GM12865 (cell line): Measurements from ENCODE around the gene TMEM161A.

ENCODE experiments used
- DNase-seq: peaks from one replicate; pipeline ENCODE4 v3.0.0; 2010; ENCODE audit warnings: low read depth
- H3K4me3 ChIP-seq: 2 replicates; pipeline ENCODE4 v1.5.1; 2011; ENCODE audit warnings: mild to moderate bottlenecking, low read depth, low read length, control low read depth
- TF ChIP-seq, protein P1 (sequence below): IDR thresholded peaks from 2 replicates; pipeline ENCODE4 v1.5.1; 2011; ENCODE audit warnings: low read length, control low read depth, low read depth, inconsistent platforms; ENCODE audit not compliant: insufficient read depth; ENCODE audit errors: missing control alignments

Gene TMEM161A

DNA sequence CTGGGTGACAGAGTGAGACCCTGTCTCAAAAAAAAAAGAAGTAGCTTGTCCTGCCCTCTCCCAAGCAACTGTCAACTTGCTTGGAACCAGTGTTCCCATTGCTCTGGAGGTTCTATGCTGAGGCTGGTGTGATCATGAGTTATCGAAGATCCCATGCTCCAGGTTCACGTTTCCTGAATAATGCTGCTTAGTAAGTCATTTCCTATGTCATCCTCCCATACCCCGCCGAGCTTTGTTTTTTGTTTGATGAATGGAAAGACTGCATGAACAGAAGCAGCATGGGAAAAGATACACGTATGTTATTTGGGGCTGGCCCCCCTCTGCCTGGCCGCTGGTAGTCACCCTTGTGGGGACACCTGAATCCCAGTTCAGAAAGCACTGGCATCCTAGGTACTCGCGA is 63.2 kb downstream of the TMEM161A start:
- no peak overlapping the region for H3K4me3 ChIP-seq
- TF ChIP-seq, protein P1, sequence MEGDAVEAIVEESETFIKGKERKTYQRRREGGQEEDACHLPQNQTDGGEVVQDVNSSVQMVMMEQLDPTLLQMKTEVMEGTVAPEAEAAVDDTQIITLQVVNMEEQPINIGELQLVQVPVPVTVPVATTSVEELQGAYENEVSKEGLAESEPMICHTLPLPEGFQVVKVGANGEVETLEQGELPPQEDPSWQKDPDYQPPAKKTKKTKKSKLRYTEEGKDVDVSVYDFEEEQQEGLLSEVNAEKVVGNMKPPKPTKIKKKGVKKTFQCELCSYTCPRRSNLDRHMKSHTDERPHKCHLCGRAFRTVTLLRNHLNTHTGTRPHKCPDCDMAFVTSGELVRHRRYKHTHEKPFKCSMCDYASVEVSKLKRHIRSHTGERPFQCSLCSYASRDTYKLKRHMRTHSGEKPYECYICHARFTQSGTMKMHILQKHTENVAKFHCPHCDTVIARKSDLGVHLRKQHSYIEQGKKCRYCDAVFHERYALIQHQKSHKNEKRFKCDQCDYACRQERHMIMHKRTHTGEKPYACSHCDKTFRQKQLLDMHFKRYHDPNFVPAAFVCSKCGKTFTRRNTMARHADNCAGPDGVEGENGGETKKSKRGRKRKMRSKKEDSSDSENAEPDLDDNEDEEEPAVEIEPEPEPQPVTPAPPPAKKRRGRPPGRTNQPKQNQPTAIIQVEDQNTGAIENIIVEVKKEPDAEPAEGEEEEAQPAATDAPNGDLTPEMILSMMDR = no peak
- no peak for DNase-seq

DNA sequence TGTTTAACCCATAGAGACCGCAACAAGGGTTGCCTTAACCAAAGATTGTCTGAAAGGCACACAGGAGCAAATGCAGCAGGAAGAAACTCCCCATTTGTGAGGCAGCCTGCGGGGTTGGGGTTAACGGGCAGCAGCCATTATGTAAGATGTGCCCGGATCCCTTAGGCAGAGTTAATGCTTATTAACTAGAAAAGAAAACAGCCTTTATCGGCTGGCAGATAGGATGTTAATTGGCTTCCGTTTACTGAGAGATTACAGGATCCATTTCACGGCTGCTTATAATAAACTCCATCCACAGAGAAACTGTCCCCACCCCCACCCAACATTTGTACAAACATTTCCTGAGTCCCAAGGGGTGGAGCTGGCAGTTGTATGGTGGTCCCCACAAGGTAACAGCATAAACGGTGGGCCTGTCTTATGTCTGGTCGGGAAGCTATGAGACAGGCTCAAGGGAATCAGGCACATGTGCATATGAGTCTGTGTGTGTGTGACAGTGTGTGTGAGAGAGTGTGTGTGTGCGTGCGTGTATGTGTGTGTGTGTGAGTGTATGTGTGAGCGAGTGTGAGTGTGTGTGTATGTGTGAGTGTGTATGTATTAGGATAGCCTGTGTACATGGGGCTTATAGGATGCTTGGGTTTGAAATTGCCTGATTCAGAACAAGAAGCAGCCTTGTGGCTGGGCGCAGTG is 63.9 kb downstream of the TMEM161A start:
- DNase-seq = no peak
- no peak overlapping the region for H3K4me3 ChIP-seq
- TF ChIP-seq, protein P1 = no peak

DNA sequence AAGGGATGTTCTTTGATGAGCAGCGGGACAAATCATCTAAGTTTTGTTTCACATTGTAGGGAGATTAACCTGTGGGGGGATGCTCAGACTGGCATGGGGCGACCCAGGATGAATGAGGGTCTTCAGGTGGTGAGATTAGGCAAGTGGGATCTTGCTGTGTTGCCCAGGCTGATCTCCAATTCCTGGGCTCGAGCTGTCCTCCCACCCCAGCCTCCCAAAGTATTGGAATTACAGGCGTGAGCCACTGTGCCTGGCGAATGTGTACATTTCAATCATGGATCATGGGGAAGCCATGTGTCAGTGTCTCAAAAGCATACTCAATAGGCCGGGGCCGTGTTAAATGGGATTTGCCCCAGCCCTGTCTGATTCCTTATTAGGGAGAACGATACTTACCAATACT is 66.4 kb downstream of the TMEM161A start:
- TF ChIP-seq, protein P1 = no peak
- no peak for DNase-seq
- no peak overlapping the region for H3K4me3 ChIP-seq
